ENCODE results near the gene ARHGAP26. TPM values are rescaled to one million over a fixed set of nuclear protein-coding genes. Genes with fewer than 3 reads are reported as not detected.

Gene ARHGAP26
- total and polyA plus RNA-seq, 2 of the 4 experiments (the other 2 are of a cell fraction), result 0.54 to 0.56 TPM

DNA sequence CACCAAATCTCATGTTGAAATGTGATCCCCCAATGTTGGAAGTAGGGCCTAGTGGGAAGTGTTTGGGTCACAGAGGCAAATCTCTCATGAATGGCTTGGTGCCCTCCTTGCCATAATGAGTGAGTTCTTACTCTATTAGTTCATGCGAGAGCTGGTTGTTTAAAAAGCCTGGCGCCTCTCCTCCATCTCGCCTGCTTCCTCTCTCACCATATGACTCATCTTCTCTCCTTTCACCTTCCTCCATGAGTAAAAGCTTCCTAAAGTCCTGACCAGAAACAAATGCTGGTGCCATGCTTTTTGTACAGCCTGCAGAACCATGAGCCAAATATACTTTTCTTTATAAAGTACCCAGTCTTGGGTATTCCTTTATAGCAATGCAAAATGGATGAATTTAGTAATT lies 20.9 kb upstream of the ARHGAP26 start:
- ChIA-PET POLR2A (ENCODE audit: unreplicated experiment) (no interaction called here), CTCF (interaction anchor here (1.0 to 2.2 kb wide), 4 partner anchors 9 to 131 kb away, joined by 4 to 8 read pairs (median 4); no protein-coding TSS in a partner anchor)
- Histone ChIP-seq H3K4me2 (ENCODE audit: low read depth, low read length) (no peak overlapping the region), H3K4me3 (ENCODE audit: insufficient read depth, low read depth, low read length) (no peak overlapping the region), H3K27ac (ENCODE audit: insufficient read depth, low read length) (no peak overlapping the region), H2AFZ (replicated peaks; ENCODE audit: low read length, poor library complexity) (no peak overlapping the region), H3K9me3 (ENCODE audit: control insufficient read depth, insufficient read depth, low read length) (no peaks in the 10 kb centered on the region), H3K9ac (ENCODE audit: low read depth, low read length) (no peak overlapping the region), H2BK15ac (ENCODE audit: low read depth, low read length) (no peak overlapping the region), H3K23ac (ENCODE audit: low read depth, low read length) (no peak overlapping the region), H2BK5ac (ENCODE audit: low read depth, low read length, poor library complexity, severe bottlenecking) (no peak overlapping the region), H3K27me3 (ENCODE audit: control insufficient read depth, insufficient read depth, low read length) (peaks cover 2% of the 10 kb centered on the region; the same call in 1 of the 2 replicates), H3K56ac (ENCODE audit: extremely low read depth, insufficient read depth, low read length) (no peak overlapping the region), H3K18ac (ENCODE audit: low read depth, low read length) (no peak overlapping the region), H4K91ac (ENCODE audit: insufficient read depth, low read depth, low read length) (no peak overlapping the region), H2BK120ac (ENCODE audit: low read depth, low read length) (no peak overlapping the region), H3K4me1 (ENCODE audit: control insufficient read depth, insufficient read depth, low read length) (peaks cover 3% of the 10 kb centered on the region; the same call in 1 of the 2 replicates), H4K8ac (ENCODE audit: low read depth in 2 of 2, low read length in 2 of 2) (no peak overlapping the region), H4K20me1 (ENCODE audit: insufficient read depth, low read length) (no peaks in the 10 kb centered on the region), H2BK20ac (ENCODE audit: low read depth, low read length) (no peak overlapping the region), H2AK5ac (ENCODE audit: low read depth, low read length) (no peak overlapping the region), H3K79me1 (ENCODE audit: low read depth in 1 of 2, low read length in 2 of 2) (no peaks in the 10 kb centered on the region), H2AK9ac (replicated peaks; ENCODE audit: low read depth, low read length, poor library complexity) (no peak overlapping the region), H3K14ac (replicated peaks; ENCODE audit: low read depth, low read length) (no peak overlapping the region), H3K36me3 (ENCODE audit: control insufficient read depth, insufficient read depth, low read length) (no peaks in the 10 kb centered on the region), H3K4ac (ENCODE audit: low read depth, low read length) (no peak overlapping the region), H4K5ac (ENCODE audit: low read depth, low read length) (no peak overlapping the region), H3K9me1 (ENCODE audit: insufficient read depth, low read length) (0 out of 2 replicates have a peak, but pooled peaks cover 3% of the 10 kb centered on the region)
- dilution Hi-C loops (cut with HindIII; ENCODE audit: low sequenced_read_pairs, unreplicated experiment) (no loop called here), in situ Hi-C loops (cut with MboI; ENCODE audit: low sequenced_read_pairs) (no loop called here), intact Hi-C loops (cut with micrococcal nuclease) (no loop called here)
- TF ChIP-seq NFE2L2 (IDR thresholded peaks at IDR 0.05; ENCODE audit: low read depth, low read length), result no peak
- TF ChIP-seq CHD1 (IDR thresholded peaks at IDR 0.05; ENCODE audit: low read depth, low read length), result no peak
- no peak for TF ChIP-seq MAZ (IDR thresholded peaks at IDR 0.05; ENCODE audit: borderline replicate concordance, low read depth, low read length)
- TF ChIP-seq CTCF (conservative IDR thresholded peaks at IDR 0.05; ENCODE audit: low read depth, low read length), result no peak
- TF ChIP-seq RCOR1 (IDR thresholded peaks at IDR 0.05; ENCODE audit: insufficient replicate concordance, low read length), result no peak
- TF ChIP-seq CEBPB (IDR thresholded peaks at IDR 0.05; ENCODE audit: low read depth, low read length), result no peak
- TF ChIP-seq POLR2A (IDR thresholded peaks at IDR 0.05; ENCODE audit: low read depth, low read length), result no peak
- no peak for TF ChIP-seq RAD21 (IDR thresholded peaks at IDR 0.05; ENCODE audit: low read length)
- TF ChIP-seq BHLHE40 (IDR thresholded peaks at IDR 0.05; ENCODE audit: low read depth, low read length), result peak; percentile 13; the same call in 1 of the 2 replicates
- no peak for TF ChIP-seq RFX5 (IDR thresholded peaks at IDR 0.05; ENCODE audit: low read depth, low read length)
- TF ChIP-seq FOS (IDR thresholded peaks at IDR 0.05; ENCODE audit: low read depth, low read length), result 0 out of 2 replicates have a peak, but pooled peaks have one; percentile 46
- TF ChIP-seq MXI1 (IDR thresholded peaks at IDR 0.05; ENCODE audit: borderline replicate concordance, low read depth, low read length), result no peak
- no peak for TF ChIP-seq MAFK (IDR thresholded peaks at IDR 0.05; ENCODE audit: low read depth, low read length)
- TF ChIP-seq SMC3 (IDR thresholded peaks at IDR 0.05; ENCODE audit: low read depth, low read length), result no peak
- no peak for TF ChIP-seq ELK1 (IDR thresholded peaks at IDR 0.05; ENCODE audit: borderline replicate concordance, low read depth, low read length)
- TF ChIP-seq USF2 (IDR thresholded peaks at IDR 0.05; ENCODE audit: low read depth, low read length), result no peak
- no TSS peak for BruUV-seq (replicated peaks)
- ATAC-seq (ENCODE audit: low read depth), result peak; percentile 57
- DNase-seq, result peak; percentile 77
- WGBS, 2 experiments (ENCODE audit: extremely low coverage in 2 of 2, insufficient read length in 1 of 2), result 60% methylated on average over 2 of the region's 3 CpGs; no CpG with 5 or more reads in 1 of the 2 experiments
